Limb (tissue), 2 donors: ENCODE data around the gene MRPL32.

ENCODE experiments used
- DNase-seq, 2 donors: peaks; one replicate each; pipeline ENCODE4 v3.0.0-alpha.2; 2016; ENCODE audit errors: extremely low spot score in 2 of 2

Gene MRPL32

DNA sequence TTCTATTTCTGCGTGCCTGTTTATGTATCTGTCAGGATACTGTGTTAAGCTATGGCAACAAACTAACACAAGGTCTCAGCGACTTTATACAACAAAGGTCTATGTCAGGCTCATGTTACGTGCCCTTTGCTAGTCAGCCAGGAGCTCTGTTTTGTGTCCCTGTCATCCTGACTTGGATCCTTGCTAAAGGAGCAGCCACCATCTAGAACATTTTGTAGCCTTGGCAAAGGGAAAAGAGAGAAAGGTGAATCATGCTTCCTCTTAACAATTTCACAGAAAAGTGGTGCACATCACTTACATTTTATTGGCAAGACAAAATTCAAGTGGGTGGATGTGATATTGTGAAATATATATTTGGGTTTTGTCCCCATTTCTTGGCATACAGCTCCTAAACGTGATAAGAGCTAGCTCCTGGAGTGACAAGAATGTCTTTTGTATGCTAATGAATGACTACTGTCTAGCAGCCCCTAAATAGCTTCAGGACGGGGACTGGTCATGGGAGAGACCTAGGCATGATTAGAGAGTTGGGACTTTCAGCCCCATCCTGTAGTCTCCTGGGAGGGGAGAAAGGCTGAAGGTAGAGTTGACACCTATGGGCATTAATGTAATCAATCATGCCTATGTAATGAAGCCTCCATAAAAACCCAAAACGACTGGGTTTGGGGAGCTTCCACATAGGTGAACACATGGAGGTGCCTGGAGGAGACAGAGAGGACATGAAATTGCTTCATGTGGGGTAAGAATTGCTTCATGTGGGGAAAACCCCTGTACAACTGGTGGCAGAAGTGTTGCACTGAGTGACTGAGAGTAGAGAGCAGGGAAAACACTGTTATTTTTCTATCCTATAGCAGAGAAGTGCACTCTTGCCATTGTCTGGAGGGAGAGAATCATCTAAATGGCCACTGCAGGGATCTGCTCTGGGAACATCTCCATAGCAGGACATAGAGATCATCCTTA lies 33.0 kb downstream of the MRPL32 start:
- no peak for DNase-seq

DNA sequence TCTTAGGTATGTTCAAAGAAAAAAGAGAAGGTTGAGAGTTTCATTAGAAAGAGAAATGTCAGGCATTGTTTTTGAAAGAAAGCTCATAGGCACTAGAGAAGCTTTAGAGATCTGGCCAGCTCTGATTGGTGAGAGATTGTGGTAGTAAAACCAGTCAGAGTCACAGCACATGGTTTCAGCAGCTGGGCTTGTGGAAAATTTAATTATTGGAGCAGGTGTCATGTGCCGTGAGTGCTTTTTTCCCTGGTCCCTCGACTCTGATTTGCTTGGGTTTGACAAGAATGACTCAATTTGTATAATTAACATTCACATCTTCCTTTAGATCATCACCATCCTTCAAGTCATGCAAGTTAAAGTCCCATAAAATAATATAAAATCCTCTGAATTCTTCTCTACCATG lies 35.2 kb downstream of the MRPL32 start:
- DNase-seq = no peak

DNA sequence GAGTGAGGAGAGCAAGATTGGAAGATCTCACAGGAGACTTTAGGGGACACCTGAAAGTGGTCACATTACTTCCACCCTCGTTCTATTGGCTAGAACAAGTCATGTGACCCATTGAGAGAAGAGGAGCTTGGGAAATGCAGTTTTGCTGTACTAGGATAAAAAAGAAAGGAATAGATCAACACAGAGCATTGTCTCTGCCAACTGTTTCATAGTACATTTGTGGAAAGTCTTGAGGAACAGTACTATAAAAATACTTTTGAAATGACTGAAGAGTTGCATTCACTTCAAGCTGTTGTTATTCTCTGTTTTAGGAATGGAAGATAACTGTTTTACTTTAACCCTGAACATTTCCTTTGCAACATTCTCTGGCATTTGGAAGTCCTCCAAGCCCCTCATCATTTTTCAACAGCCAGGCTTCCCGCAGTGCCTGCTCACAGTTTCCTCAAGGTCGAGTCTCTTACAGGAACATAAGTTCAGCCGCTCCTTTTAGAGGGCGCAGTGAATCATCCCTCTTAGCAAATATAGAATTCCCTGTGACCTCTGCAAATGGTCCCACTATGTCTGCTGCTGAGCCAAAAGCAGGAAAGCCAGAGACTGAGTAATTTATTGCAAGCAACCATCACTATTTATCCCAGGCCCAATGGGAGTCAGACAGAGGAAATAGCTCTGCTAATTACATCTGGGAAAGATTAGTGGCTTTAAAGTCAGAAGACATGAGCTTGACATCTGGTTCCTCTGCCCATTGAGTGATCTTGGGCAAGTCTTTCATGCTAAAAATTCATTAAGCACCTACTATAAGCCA lies 40.7 kb downstream of the MRPL32 start:
- DNase-seq = peak; percentile 57 to 77

DNA sequence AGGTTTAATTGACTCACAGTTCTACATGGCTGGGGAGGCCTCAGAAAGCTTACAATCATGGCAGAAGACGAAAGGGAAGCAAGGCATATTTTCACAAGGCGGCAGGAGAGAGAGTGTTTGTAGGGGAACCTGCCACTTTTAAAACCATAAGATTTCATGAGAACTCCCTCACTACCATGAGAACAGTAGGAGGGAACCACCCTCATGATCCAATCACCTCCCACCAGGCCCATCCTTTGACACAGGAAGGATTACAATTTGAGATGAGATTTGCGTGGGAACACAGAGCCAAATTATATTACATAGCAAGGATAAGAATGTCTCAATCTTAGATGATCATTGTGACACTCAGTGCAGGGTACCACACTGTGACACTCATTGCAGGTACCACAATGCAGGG lies 44.2 kb downstream of the MRPL32 start:
- no peak for DNase-seq

DNA sequence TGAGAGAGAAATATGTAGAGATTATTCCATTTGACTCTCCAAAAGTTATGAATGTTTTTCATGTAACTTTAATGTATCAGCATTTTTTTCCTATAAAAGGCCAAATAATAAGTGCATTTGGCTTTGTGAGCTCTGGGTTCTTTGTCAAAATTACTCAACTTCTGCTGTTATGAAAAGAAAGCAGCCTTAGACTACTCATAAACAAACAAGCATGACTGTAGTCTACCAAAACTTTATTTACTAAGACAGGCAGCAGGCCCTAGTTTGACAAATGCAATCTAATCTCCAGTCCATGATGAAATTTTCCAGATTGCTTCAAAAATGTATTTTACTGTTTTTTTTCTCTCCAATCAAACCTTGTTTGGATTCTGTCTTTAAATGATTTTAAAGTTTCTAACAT lies 46.3 kb downstream of the MRPL32 start:
- no peak for DNase-seq

DNA sequence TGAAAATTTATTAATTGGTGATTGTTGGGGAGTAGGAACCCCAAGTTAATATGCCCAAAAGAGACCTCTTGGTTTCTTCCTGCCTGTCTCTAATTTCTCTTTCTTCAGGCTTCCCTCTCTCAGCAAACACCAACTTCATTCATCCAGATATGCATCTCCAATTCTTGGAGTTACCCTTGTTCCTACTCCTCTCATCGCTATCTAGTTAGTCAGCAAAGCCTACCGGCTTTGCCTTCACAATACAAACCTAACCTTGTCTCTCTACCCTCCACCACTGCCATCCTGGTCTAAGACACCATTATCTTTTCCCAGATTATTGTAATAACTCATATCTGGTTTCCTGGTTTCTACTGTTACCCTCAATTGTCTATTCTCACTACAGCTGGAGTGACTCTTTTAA lies 47.9 kb downstream of the MRPL32 start:
- DNase-seq = no peak

DNA sequence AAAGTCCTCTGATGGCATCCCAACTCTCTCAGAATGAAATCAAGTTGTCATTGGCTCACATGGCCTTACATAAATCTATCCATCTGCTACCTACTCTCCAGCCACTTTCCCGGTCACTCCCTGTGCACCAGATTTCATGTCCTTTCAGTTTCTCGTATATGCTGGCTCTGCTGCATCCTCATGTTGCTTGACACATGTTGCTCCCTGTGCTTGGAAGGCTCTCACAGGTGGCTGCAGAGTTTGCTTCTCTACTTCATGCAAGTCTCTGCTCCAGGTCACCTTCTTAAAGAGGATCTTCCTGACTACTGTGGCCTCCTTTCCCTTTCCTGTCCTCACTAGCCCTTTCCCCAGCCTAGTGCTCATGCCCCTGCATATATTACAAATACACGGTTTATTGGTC lies 48.3 kb downstream of the MRPL32 start:
- no peak for DNase-seq

DNA sequence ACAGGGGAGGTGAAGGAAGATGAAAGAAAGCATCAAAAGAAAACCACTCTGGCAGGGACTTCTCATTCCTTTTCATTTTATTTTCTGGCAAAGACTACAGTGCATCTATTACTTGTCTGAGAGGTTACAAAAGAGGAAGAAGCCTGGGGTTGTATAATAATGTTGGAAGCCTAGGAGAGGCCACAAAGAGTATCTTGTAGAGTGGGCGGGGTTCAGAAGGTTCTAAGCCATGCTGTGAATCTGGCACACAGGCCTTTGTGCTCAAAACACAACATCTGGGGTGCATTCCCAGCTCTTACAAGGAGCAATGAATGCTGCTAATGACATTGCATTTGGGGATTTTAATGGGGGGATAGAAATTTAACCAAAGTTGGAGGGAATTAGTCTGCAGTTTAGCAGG lies 49.4 kb downstream of the MRPL32 start:
- DNase-seq = peak in 1 of 2 donors; percentile 3

DNA sequence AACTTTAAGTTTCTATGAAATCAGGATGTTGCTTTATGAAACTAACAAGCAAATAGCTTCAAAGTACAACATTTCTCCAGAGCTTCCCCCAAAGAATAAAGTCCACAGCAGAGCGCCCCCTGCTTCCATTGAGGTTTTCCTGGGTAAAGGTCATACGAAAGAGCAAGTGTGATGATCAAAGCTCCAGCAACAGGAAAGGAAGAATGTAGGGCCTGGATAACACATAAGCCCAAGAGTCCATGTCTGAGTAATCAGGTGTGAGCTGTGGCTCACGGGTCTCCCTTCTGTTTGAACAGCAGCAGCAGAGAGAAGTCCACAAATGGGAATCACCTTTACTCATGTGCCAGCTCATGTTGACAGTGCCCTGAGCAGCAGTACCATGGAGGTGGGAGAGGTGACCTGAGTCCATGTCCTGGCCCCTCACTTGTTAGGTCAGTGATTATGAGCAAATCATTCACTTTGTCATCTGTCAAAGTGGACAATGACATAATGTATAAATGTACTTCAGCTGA lies 50.5 kb downstream of the MRPL32 start:
- no peak for DNase-seq

DNA sequence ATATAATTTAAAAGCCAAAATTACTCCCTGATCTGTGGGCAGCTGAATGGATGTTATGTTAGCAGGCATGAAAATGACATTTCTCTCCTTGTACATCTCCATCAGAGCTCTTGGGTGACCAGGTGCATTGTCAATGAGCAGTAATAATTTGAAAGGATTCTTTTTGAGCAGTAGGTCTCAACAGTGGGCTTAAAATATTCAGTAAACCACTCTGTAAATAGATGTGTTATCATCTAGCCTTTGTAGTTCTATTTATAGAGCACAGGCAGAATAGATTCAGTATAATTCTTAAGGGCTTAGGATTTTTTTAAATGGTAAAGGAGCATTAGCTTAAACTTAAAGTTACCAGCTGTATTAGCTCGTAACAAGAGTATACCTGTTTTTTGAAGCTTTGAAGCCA lies 52.0 kb downstream of the MRPL32 start:
- no peak for DNase-seq

DNA sequence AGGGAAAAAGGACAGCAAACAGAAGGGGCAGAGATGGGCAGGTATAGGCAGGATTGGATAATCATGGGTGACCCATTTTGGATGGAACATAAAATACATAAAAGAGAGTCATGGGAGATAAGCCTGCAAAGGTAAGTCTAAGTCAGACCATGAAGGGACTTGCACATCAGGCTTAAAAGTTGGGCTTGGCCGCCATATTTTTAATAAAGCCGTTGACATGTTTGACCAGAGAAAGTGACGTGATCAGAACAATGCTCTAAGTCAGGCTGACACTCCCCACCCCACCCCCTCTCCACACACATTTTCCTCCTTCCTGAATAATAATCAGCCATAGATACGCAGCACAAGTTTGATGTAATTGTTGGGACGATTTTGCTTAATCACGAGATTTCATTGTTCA lies 54.0 kb downstream of the MRPL32 start:
- DNase-seq = no peak

DNA sequence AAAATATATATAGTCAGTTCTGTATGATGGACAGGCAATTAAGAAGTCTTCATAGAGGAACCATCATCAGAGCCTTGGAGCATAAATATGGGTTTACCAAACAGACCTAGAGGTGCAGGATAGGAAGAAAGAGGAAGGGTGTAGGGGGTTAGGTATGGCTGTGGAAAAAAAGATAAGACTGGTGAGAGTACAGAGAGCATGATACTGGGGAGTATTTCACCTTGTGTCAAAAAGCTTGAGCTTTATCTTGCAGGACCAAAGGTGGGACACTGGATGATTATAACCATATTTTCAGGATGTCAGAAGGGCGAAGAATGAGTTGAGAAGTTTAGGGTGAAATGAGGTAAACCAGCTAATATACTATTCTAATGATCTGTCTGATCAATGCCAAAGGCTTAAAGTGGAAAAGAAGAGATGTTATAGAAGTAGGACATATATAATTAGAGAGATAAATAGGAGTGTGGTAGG lies 54.6 kb downstream of the MRPL32 start:
- DNase-seq = no peak
